ENCODE results near the gene KRCC1.
"Not testable (repeated sequence)": the region's sequence is repeated elsewhere in the genome, so short reads cannot be mapped to it uniquely, and the experiment has no call there.

GRCh38 chr2:88045561-88045960 lies 10.0 kb downstream of the KRCC1 start:
- not testable (repeated sequence) for TF ChIP-seq CHD2 (IDR thresholded peaks at IDR 0.05; ENCODE audit: low read length, partially characterized antibody); RAD21 (conservative IDR thresholded peaks at IDR 0.05 in 1 of 2, IDR thresholded peaks at IDR 0.05 in 1 of 2); MAX (IDR thresholded peaks at IDR 0.05); PBX3 (IDR thresholded peaks at IDR 0.05); RCOR1 (IDR thresholded peaks at IDR 0.05; ENCODE audit: low read depth, low read length); POLR2A (IDR thresholded peaks at IDR 0.05; ENCODE audit: low read length); ZFP36 (IDR thresholded peaks at IDR 0.05; ENCODE audit: borderline replicate concordance, partially characterized antibody)
- TF ChIP-seq, protein P1, sequence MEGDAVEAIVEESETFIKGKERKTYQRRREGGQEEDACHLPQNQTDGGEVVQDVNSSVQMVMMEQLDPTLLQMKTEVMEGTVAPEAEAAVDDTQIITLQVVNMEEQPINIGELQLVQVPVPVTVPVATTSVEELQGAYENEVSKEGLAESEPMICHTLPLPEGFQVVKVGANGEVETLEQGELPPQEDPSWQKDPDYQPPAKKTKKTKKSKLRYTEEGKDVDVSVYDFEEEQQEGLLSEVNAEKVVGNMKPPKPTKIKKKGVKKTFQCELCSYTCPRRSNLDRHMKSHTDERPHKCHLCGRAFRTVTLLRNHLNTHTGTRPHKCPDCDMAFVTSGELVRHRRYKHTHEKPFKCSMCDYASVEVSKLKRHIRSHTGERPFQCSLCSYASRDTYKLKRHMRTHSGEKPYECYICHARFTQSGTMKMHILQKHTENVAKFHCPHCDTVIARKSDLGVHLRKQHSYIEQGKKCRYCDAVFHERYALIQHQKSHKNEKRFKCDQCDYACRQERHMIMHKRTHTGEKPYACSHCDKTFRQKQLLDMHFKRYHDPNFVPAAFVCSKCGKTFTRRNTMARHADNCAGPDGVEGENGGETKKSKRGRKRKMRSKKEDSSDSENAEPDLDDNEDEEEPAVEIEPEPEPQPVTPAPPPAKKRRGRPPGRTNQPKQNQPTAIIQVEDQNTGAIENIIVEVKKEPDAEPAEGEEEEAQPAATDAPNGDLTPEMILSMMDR (IDR thresholded peaks at IDR 0.05), result not testable (repeated sequence)
- TF ChIP-seq, protein P2, sequence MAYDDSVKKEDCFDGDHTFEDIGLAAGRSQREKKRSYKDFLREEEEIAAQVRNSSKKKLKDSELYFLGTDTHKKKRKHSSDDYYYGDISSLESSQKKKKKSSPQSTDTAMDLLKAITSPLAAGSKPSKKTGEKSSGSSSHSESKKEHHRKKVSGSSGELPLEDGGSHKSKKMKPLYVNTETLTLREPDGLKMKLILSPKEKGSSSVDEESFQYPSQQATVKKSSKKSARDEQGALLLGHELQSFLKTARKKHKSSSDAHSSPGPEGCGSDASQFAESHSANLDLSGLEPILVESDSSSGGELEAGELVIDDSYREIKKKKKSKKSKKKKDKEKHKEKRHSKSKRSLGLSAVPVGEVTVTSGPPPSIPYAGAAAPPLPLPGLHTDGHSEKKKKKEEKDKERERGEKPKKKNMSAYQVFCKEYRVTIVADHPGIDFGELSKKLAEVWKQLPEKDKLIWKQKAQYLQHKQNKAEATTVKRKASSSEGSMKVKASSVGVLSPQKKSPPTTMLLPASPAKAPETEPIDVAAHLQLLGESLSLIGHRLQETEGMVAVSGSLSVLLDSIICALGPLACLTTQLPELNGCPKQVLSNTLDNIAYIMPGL (CRISPR knock-in tag; IDR thresholded peaks at IDR 0.05; ENCODE audit: borderline replicate concordance), result not testable (repeated sequence)

Data from A549 (cell line).